Neuron (in vitro differentiated cells): ENCODE data around the gene SPRED3.
"Not testable (repeated sequence)": the region's sequence is repeated elsewhere in the genome, so short reads cannot be mapped to it uniquely, and the experiment has no call there.

Experiments
- H2AFZ ChIP-seq: one replicate; pipeline ENCODE4 v1.6.1; 2013; ENCODE audit warnings: low read depth, mild to moderate bottlenecking, inconsistent platforms, low read length, moderate library complexity
- H3K27me3 ChIP-seq: one replicate; pipeline ENCODE4 v1.6.1; 2013; ENCODE audit warnings: low read length; ENCODE audit not compliant: insufficient read depth
- H3K36me3 ChIP-seq: one replicate; pipeline ENCODE4 v1.6.1; 2013; ENCODE audit warnings: low read length; ENCODE audit not compliant: insufficient read depth
- H3K4me1 ChIP-seq: one replicate; pipeline ENCODE4 v1.6.1; 2013; ENCODE audit warnings: low read length; ENCODE audit not compliant: insufficient read depth
- H3K4me3 ChIP-seq: 2 replicates; pipeline ENCODE4 v1.5.1; 2013; ENCODE audit warnings: mild to moderate bottlenecking, low read length, moderate library complexity
- H3K9me3 ChIP-seq: one replicate; pipeline ENCODE4 v1.6.1; 2013; ENCODE audit warnings: low read length

The SPRED3 gene

GRCh38 chr19:38361633-38362075 lies 26.8 kb upstream of the SPRED3 start:
- Histone ChIP-seq H3K27me3 (peaks cover 28% of the 10 kb centered on the region), H3K36me3 (no peaks in the 10 kb centered on the region), H3K4me1 (no peaks in the 10 kb centered on the region), H3K4me3 (peak overlapping the region; percentile 54), H2AFZ (peak overlapping the region; percentile 99), H3K9me3 (peaks cover 4% of the 10 kb centered on the region)

- Histone ChIP-seq H2AFZ (peak overlapping the region; percentile 99), H3K27me3 (peaks cover 28% of the 10 kb centered on the region), H3K9me3 (peaks cover 4% of the 10 kb centered on the region), H3K4me1 (no peaks in the 10 kb centered on the region), H3K36me3 (no peaks in the 10 kb centered on the region), H3K4me3 (peak overlapping the region; percentile 54)
Measured at GRCh38 chr19:38362076-38362945, 26.2 kb upstream of the SPRED3 start.

DNA sequence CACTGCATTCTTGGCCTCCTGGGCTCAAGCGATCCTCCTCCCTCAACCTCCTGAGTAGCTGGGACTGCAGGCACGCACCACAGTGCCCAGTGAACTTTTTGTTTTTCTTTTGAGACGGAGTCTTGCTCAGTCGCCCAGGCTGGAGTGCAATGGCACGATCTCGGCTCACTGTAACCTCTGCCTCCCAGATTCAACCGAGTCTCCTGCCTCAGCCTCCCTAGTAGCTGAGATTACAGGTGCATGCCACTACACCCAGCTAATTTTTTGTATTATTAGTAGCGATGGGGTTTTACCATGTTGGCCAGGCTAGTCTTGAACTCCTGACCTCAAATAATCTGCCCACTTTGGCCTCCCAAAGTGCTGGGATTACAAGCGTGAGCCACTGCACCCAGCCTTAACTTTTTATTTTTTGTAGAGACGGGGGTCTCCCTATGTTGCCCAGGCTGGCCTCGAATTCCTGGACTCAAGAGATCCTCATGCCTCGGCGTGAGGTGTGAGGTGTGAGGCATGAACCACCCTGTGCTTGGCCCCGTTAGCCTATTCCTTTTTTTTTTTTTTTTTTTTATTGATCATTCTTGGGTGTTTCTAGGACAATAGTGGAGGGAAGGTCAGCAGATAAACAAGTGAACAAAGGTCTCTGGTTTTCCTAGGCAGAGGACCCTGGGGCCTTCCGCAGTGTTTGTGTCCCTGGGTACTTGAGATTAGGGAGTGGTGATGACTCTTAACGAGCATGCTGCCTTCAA lies 25.4 kb upstream of the SPRED3 start:
- not testable (repeated sequence) for H3K4me1 ChIP-seq, H2AFZ ChIP-seq, H3K9me3 ChIP-seq, H3K36me3 ChIP-seq
- Histone ChIP-seq H3K4me3 (peak overlapping the region; percentile 54), H3K27me3 (peaks cover 25% of the 10 kb centered on the region)

- no peak overlapping the region for H3K4me3 ChIP-seq
- no peaks in the 10 kb centered on the region for H3K27me3 ChIP-seq
- H3K36me3 ChIP-seq = no peaks in the 10 kb centered on the region
- H3K9me3 ChIP-seq = peaks cover 4% of the 10 kb centered on the region
- H2AFZ ChIP-seq = no peak overlapping the region
- no peaks in the 10 kb centered on the region for H3K4me1 ChIP-seq
Measured at GRCh38 chr19:38367041-38367440, 21.5 kb upstream of the SPRED3 start.

- H3K9me3 ChIP-seq = peaks cover 4% of the 10 kb centered on the region
- no peaks in the 10 kb centered on the region for H3K4me1 ChIP-seq
- no peak overlapping the region for H3K4me3 ChIP-seq
- H2AFZ ChIP-seq = no peak overlapping the region
- no peaks in the 10 kb centered on the region for H3K36me3 ChIP-seq
- H3K27me3 ChIP-seq = no peaks in the 10 kb centered on the region
Measured at GRCh38 chr19:38369584-38369983, 18.9 kb upstream of the SPRED3 start.

GRCh38 chr19:38370299-38370698 lies 18.2 kb upstream of the SPRED3 start:
- peaks cover 3% of the 10 kb centered on the region for H3K4me1 ChIP-seq
- no peaks in the 10 kb centered on the region for H3K27me3 ChIP-seq
- no peaks in the 10 kb centered on the region for H3K36me3 ChIP-seq
- H2AFZ ChIP-seq = no peak overlapping the region
- no peak overlapping the region for H3K4me3 ChIP-seq
- no peaks in the 10 kb centered on the region for H3K9me3 ChIP-seq

DNA sequence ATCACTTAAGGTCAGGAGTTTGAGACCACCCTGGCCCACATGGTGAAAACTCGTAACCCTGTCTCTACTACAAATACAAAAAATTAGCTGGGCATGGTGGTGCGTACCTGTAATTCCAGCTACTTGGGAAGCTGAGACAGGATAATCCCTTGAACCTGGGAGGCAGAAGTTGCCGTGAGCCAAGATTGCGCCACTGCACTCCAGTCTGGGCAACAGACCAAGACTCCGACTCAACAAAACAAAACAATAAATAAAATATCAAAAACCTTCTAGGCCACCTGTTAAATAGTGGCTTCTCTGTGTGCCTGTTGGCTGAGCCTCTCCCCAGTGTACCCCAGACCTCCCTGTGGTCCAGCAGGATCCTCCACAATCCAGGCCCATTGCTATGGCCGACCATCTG lies 17.4 kb upstream of the SPRED3 start:
- H3K9me3 ChIP-seq = no peaks in the 10 kb centered on the region
- peaks cover under 1% of the 10 kb centered on the region for H3K36me3 ChIP-seq
- H3K27me3 ChIP-seq = no peaks in the 10 kb centered on the region
- no peak overlapping the region for H3K4me3 ChIP-seq
- no peak overlapping the region for H2AFZ ChIP-seq
- H3K4me1 ChIP-seq = peaks cover 11% of the 10 kb centered on the region

- H3K36me3 ChIP-seq = peaks cover 15% of the 10 kb centered on the region
- peaks cover 14% of the 10 kb centered on the region for H3K4me1 ChIP-seq
- H3K27me3 ChIP-seq = no peaks in the 10 kb centered on the region
- peak overlapping the region; percentile 97 for H2AFZ ChIP-seq
- peak overlapping the region; percentile 57 for H3K4me3 ChIP-seq
- no peaks in the 10 kb centered on the region for H3K9me3 ChIP-seq
Measured at GRCh38 chr19:38373907-38374331, 14.6 kb upstream of the SPRED3 start.

GRCh38 chr19:38374332-38375097 lies 14.0 kb upstream of the SPRED3 start, which contains the start of gene PSMD8:
Gene PSMD8, plus strand, starts transcription at chr19:38374571. Its CDS starts 31 bp downstream, at chr19:38374602.
- peak within 1 kb of the TSS; percentile 84 for H3K4me3 ChIP-seq
- peaks cover 17% of the 10 kb centered on the region for H3K36me3 ChIP-seq
- H3K4me1 ChIP-seq = peaks cover 14% of the 10 kb centered on the region
- peak within 1 kb of the TSS; percentile 97 for H2AFZ ChIP-seq
- H3K27me3 ChIP-seq = no peaks in the 10 kb centered on the region
- H3K9me3 ChIP-seq = no peaks in the 10 kb centered on the region

DNA sequence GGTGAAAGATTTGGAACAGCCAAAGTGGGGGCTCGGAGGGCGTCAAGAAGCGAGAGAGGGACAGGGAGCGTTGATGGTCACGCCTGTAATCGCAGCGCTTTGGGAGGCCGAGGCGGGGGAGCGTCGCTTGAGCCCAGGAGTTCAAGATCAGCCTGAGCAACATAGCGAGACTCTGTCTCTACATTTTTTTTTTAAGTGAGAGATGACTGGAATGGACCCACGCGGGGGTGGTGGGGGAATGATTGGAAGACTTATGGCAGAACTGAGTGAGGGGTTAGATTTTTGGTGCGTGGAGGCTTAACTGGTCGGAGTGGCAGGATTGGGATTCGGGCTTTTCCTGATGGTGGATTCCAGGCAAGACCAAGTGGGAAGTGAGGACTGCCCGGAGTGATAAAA lies 13.4 kb upstream of the SPRED3 start:
- no peaks in the 10 kb centered on the region for H3K27me3 ChIP-seq
- peak overlapping the region; percentile 84 for H3K4me3 ChIP-seq
- H3K4me1 ChIP-seq = peaks cover 14% of the 10 kb centered on the region
- peaks cover 19% of the 10 kb centered on the region for H3K36me3 ChIP-seq
- no peaks in the 10 kb centered on the region for H3K9me3 ChIP-seq
- H2AFZ ChIP-seq = peak overlapping the region; percentile 11

- H3K4me1 ChIP-seq = peaks cover 14% of the 10 kb centered on the region
- H3K36me3 ChIP-seq = peaks cover 25% of the 10 kb centered on the region
- H3K27me3 ChIP-seq = no peaks in the 10 kb centered on the region
- peak overlapping the region; percentile 84 for H3K4me3 ChIP-seq
- no peaks in the 10 kb centered on the region for H3K9me3 ChIP-seq
- H2AFZ ChIP-seq = no peak overlapping the region
Measured at GRCh38 chr19:38375748-38376147, 12.7 kb upstream of the SPRED3 start.

GRCh38 chr19:38376576-38376975 lies 11.9 kb upstream of the SPRED3 start:
- Histone ChIP-seq H3K27me3 (no peaks in the 10 kb centered on the region), H3K4me1 (peaks cover 14% of the 10 kb centered on the region), H3K9me3 (no peaks in the 10 kb centered on the region), H2AFZ (no peak overlapping the region), H3K4me3 (no peak overlapping the region), H3K36me3 (peaks cover 34% of the 10 kb centered on the region)
